ENCODE data around the gene ZEB1. TPM values are rescaled to one million over a fixed set of nuclear protein-coding genes. Genes with fewer than 3 reads are reported as not detected.

Gene ZEB1
- total and polyA plus RNA-seq, 2 of the 4 experiments (the other 2 are of a cell fraction), result 23.7 to 108 TPM

DNA sequence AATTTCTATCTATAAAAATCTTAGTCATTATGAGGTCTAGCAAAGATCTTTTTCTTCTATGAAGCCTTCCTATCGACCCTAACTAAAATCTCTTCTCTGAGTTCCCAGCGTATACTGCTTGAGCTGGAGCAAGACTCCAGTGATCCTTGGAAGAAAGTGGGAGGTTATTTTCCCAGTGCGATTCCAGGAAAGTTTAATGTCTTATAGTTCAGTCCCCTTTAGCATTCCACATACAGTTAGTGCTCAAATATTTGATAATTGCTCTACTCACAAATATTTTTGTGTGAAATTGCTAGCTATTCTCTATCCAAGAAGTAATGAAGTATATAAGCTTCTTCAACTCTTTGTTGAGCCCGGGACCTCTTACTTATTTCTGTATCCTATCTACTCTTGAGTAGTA, 47.7 kb downstream of the ZEB1 start:
- H3K9me3 ChIP-seq (ENCODE audit: control insufficient read depth, insufficient read depth, low read length), result peaks cover 7% of the 10 kb centered on the region
- H4K20me1 ChIP-seq (ENCODE audit: insufficient read depth, low read length), result peaks cover 85% of the 10 kb centered on the region
- H4K8ac ChIP-seq (ENCODE audit: low read depth in 2 of 2, low read length in 2 of 2), result no peak overlapping the region
- WGBS, 2 experiments (ENCODE audit: extremely low coverage in 2 of 2, insufficient read length in 1 of 2), result no CpG with 5 or more reads among the region's 4 CpGs
- dilution Hi-C loops (cut with HindIII; ENCODE audit: low sequenced_read_pairs, unreplicated experiment), result no loop called here
- H3K18ac ChIP-seq (ENCODE audit: low read depth, low read length), result no peak overlapping the region
- no peak overlapping the region for H3K56ac ChIP-seq (ENCODE audit: extremely low read depth, insufficient read depth, low read length)
- H4K5ac ChIP-seq (ENCODE audit: low read depth, low read length), result no peak overlapping the region
- H3K14ac ChIP-seq (replicated peaks; ENCODE audit: low read depth, low read length), result no peak overlapping the region
- H4K91ac ChIP-seq (ENCODE audit: insufficient read depth, low read depth, low read length), result no peak overlapping the region
- no peak overlapping the region for H2AK5ac ChIP-seq (ENCODE audit: low read depth, low read length)
- intact Hi-C loops (cut with micrococcal nuclease), result no loop called here
- in situ Hi-C loops (cut with MboI; ENCODE audit: low sequenced_read_pairs), result no loop called here
- H3K9me1 ChIP-seq (ENCODE audit: insufficient read depth, low read length), result peaks cover 5% of the 10 kb centered on the region; the same call in 1 of the 2 replicates
- no peak overlapping the region for H3K27ac ChIP-seq (ENCODE audit: insufficient read depth, low read length)
- H3K4me1 ChIP-seq (ENCODE audit: control insufficient read depth, insufficient read depth, low read length), result no peaks in the 10 kb centered on the region; the same call in 1 of the 2 replicates
- DNase-seq, result no peak
- H2AFZ ChIP-seq (replicated peaks; ENCODE audit: low read length, poor library complexity), result no peak overlapping the region
- H3K4ac ChIP-seq (ENCODE audit: low read depth, low read length), result no peak overlapping the region
- H3K4me2 ChIP-seq (ENCODE audit: low read depth, low read length), result no peak overlapping the region
- H3K79me1 ChIP-seq (ENCODE audit: low read depth in 1 of 2, low read length in 2 of 2), result peaks cover 4 to 50% of the 10 kb centered on the region in 2 experiments
- no peak for ATAC-seq (ENCODE audit: low read depth)
- no peak overlapping the region for H2AK9ac ChIP-seq (replicated peaks; ENCODE audit: low read depth, low read length, poor library complexity)
- H2BK120ac ChIP-seq (ENCODE audit: low read depth, low read length), result no peak overlapping the region
- H3K9ac ChIP-seq (ENCODE audit: low read depth, low read length), result no peak overlapping the region
- CTCF ChIA-PET, result no interaction called here
- no peak overlapping the region for H3K23ac ChIP-seq (ENCODE audit: low read depth, low read length)
- POLR2A ChIA-PET (ENCODE audit: unreplicated experiment), result no interaction called here
- H3K4me3 ChIP-seq (ENCODE audit: insufficient read depth, low read depth, low read length), result no peak overlapping the region
- H3K36me3 ChIP-seq (ENCODE audit: control insufficient read depth, insufficient read depth, low read length), result peaks cover 22% of the 10 kb centered on the region
- H3K27me3 ChIP-seq (ENCODE audit: control insufficient read depth, insufficient read depth, low read length), result no peaks in the 10 kb centered on the region
- H2BK20ac ChIP-seq (ENCODE audit: low read depth, low read length), result no peak overlapping the region
- no TSS peak for BruUV-seq (replicated peaks)
- TF ChIP-seq, protein P1, sequence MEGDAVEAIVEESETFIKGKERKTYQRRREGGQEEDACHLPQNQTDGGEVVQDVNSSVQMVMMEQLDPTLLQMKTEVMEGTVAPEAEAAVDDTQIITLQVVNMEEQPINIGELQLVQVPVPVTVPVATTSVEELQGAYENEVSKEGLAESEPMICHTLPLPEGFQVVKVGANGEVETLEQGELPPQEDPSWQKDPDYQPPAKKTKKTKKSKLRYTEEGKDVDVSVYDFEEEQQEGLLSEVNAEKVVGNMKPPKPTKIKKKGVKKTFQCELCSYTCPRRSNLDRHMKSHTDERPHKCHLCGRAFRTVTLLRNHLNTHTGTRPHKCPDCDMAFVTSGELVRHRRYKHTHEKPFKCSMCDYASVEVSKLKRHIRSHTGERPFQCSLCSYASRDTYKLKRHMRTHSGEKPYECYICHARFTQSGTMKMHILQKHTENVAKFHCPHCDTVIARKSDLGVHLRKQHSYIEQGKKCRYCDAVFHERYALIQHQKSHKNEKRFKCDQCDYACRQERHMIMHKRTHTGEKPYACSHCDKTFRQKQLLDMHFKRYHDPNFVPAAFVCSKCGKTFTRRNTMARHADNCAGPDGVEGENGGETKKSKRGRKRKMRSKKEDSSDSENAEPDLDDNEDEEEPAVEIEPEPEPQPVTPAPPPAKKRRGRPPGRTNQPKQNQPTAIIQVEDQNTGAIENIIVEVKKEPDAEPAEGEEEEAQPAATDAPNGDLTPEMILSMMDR (conservative IDR thresholded peaks at IDR 0.05; ENCODE audit: low read depth, low read length), result no peak
- no peak for TF ChIP-seq RFX5 (IDR thresholded peaks at IDR 0.05; ENCODE audit: low read depth, low read length)
- TF ChIP-seq RCOR1 (IDR thresholded peaks at IDR 0.05; ENCODE audit: insufficient replicate concordance, low read length), result no peak
- TF ChIP-seq, protein P2, sequence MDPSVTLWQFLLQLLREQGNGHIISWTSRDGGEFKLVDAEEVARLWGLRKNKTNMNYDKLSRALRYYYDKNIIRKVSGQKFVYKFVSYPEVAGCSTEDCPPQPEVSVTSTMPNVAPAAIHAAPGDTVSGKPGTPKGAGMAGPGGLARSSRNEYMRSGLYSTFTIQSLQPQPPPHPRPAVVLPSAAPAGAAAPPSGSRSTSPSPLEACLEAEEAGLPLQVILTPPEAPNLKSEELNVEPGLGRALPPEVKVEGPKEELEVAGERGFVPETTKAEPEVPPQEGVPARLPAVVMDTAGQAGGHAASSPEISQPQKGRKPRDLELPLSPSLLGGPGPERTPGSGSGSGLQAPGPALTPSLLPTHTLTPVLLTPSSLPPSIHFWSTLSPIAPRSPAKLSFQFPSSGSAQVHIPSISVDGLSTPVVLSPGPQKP (IDR thresholded peaks at IDR 0.05; ENCODE audit: borderline replicate concordance, low read depth, low read length), result no peak
- no peak for TF ChIP-seq NFE2L2 (IDR thresholded peaks at IDR 0.05; ENCODE audit: low read depth, low read length)
- TF ChIP-seq MAFK (IDR thresholded peaks at IDR 0.05; ENCODE audit: low read depth, low read length), result no peak
- no peak for TF ChIP-seq POLR2A (IDR thresholded peaks at IDR 0.05; ENCODE audit: low read depth, low read length)
- TF ChIP-seq CHD1 (IDR thresholded peaks at IDR 0.05; ENCODE audit: low read depth, low read length), result no peak
- TF ChIP-seq BHLHE40 (IDR thresholded peaks at IDR 0.05; ENCODE audit: low read depth, low read length), result no peak
- H2BK15ac ChIP-seq (ENCODE audit: low read depth, low read length), result no peak overlapping the region
- no peak overlapping the region for H2BK5ac ChIP-seq (ENCODE audit: low read depth, low read length, poor library complexity, severe bottlenecking)
